ENCODE measurements around the gene THEM4.
"Not testable (repeated sequence)": the region's sequence is repeated elsewhere in the genome, so short reads cannot be mapped to it uniquely, and the experiment has no call there.

Gene THEM4

DNA sequence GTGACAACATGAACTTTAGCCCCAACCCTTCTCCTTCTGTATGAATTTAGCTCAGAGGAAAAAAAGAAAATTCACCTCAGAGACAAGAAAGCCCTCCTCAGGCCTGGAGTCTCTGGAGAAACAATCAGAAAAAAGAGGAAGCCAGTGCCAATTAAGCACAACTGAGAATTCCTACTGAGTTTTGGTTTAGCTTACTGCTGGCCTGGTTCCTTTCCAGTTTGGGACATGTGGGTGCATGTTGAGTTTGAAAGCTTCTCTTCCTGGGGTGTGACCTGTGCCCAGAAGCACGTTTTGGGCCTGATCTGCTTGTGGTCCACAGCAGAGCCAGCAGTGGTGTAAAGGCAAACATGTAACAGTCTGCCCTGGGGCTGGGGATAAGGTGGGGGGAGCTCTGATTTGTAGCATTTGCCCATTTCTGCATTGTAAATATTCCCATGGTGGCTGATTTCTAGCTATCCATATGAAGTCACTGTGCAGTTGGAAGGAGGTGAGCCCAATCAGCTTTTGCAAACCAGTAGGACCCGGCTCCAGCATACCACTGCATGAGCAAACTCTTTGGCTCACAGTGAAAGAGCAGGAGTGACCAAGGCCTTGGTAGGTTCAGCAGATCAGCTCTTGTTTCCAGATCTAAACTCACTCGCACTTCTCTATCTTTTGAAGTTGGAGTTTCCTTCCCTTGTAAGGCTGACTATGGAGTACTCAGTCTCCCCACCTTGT lies 51.1 kb downstream of the THEM4 start:
- DNase-seq: no peak

DNA sequence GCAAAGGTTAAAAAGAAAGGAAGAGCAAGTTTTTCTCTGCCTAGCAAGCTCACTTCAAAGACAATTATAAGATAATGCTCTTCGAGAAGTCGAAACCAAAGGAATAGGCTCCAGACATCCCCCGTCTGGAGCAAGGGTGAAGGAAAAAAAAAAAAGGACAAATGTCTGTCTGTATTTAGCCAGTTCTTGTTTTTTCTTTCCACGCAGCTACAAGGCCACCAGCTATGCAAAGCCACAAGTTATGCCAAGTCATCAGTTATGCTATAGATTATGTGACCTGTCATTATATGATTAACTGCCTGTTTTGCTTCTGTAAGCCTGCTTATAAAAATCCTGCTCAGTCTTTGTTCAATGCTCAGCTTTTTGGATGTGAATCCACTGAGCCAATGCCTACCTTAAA lies 53.4 kb downstream of the THEM4 start:
- no peak for DNase-seq

DNA sequence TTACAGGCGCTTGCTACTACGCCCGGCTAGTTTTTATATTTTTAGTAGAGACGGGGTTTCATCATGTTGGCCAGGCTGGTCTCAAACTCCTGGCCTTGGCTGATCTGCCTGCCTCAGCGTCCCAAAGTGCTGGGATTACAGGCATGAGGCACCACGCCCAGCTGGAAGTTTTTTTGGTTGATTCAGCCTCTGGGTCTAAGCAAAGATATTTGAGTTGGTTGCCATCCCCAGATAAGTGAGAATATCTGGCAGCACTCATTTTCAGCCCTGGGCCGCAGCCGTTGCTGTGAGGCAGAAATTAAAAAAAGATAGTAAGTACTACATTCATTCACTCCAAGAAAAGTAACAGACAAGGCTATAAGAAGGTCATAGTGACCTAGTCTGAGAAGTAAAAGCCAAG lies 53.8 kb downstream of the THEM4 start:
- DNase-seq: not testable (repeated sequence)

DNA sequence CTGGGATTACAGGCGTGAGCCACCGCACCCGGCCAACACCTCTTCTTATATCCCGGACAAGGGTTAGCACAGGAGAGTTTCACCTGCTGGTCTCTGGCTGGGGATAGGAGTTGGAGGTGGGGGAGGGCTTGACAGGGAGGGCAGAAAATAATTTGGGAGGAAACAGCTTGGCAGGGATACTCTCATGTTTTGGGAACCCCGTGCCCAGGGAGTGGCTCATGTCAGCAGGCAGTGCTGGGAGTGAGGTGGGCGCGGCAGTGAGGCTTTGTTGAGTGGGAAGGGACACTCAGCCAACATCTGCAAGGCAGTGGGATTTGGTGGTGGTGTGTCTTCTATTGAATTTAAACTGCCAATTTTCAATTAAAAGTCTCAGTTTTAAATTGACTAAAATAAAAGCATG lies 54.7 kb downstream of the THEM4 start:
- DNase-seq: no peak

DNA sequence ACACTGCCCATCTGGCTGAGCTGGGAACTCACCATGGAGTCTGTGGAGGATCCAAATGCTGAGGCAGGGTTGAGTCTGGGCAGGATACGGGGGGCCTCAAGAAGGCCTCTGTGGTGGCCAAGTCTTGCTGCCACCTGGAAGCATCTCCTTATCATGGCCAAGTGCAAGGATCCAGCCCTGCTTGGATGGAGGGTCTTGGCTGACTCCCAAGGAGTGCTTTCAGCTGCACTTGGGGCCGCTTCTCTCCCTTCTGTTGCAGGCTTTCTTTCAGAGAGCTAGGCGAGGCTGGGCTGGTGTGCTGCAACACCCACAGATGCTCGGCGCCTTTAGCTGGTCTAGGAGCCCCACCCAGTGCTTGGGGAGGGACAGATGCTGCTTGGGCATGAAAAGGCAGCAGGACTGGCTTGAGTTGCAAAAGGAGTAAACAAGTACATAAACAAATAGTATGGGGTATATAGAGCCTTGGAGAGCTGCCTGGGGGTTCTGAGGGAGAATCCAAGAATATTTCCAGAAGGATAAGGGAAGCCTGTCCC lies 55.8 kb downstream of the THEM4 start, which contains the start of gene THEM5:
Gene THEM5, minus strand, starts transcription at position 302 of the 533 bp plus-strand sequence. Its CDS starts 147 bp downstream, at position 155.
- no peak for DNase-seq

DNA sequence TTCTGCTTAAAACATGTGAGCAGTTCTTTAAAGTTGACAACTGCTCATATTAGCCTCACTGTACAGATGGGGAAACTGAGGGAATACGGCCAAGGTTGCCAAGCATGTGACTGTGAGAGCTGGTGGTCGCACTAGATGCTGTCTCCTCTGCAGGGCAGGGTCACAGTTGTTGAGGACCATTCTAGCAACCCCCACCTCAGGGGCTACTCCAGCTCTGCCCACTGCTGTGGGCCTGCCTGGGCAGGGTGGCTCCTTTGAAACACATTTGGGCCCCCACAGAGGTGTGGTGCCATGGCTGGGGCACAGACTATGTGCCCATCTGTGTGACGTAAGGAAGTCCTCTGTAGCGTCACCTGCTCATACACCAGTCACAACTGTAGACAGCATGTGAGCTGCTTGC lies 56.6 kb downstream of the THEM4 start:
- DNase-seq: no peak

DNA sequence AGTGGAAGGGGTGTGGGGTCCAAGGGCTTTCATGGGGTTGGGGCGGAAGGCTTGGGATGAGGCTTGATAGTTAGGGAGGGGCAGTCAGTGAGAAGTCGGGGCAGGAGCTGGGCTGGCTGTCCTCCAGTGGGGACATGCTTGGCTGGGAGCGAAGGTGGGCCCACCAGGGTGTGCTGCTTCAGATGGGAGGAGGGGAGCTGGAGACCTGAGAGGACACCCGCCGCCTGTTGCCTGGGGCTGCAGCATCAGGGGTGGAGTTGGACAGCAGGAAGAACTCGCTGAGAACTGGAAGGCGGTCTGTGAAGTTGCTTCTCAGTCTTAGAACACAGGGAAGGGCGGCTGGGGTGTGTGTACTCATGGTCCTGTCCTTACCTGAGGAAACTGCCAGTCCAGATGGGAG lies 57.4 kb downstream of the THEM4 start:
- no peak for DNase-seq

DNA sequence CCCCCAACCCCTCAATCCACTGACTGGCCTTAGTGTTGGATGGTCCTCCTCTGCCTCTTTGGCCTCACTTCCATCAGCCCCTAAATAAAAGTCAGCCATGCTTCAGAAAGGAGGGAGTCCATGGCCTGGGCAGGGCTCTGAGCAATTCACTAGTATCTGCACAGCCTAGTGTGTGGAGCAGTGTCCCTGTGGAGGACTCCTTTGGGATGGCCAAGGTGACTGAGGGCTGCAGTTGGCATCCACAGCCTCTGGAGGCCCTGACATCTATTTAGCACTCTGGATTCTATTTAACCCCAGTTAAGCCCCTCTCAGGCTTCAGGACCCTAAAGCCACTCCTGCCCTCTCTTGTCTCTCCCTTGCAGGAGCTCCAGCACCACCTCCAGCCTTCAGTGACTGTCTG lies 59.4 kb downstream of the THEM4 start:
- DNase-seq: no peak

DNA sequence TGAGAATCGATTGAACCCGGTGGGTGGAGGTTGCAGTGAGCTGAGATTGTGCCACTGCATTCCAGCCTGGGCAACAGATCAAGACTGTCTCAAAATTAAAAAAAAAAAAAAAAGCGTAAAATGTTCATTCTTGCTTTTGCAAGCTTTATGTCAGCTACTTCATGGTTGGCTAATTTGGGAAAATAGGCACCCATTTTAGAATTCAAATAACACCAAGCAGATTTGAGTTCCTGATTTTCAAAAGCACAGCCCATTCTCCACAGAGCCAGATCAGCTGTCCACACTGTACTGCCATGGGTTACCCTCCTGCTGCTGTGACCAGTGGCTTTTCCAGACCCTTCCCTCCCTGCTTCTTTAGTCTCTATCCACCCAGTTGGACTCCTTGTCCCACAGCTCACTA lies 60.2 kb downstream of the THEM4 start:
- no peak for DNase-seq

DNA sequence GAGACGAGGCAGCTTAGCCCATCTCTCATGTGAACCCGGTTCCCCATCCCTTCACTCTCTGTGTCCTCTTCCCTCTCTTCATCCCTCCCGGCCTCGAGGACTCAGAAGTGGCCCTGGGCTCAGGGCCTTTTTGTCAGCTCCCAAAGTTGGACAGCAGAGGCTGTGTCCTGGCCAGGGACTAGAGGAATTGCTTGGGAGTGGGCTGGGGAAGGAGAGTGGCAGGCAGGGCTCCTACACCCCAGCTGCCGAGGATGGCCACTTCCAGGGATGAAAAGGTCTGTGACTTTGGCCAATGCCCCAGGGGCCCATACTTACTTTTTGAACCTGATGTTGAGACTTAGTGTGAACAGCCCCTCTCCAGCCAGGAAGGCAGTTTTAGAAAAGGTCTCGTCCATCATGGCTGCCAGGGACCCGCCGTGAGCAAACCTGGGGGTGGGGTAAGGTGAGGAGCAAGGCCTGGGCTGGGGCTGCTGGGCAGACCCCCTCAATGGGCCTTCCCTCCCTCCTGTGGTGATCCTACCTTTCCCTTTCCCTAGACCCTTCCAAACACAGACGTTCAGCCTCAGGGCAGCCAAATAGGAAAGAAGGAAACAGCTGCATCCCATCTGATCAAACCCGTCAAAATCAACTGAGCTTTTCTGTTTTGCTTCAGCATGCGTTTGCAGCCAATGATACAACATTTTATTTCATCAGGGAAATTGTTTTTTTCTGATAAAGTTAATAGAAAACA lies 61.3 kb downstream of the THEM4 start:
- no peak for DNase-seq

DNA sequence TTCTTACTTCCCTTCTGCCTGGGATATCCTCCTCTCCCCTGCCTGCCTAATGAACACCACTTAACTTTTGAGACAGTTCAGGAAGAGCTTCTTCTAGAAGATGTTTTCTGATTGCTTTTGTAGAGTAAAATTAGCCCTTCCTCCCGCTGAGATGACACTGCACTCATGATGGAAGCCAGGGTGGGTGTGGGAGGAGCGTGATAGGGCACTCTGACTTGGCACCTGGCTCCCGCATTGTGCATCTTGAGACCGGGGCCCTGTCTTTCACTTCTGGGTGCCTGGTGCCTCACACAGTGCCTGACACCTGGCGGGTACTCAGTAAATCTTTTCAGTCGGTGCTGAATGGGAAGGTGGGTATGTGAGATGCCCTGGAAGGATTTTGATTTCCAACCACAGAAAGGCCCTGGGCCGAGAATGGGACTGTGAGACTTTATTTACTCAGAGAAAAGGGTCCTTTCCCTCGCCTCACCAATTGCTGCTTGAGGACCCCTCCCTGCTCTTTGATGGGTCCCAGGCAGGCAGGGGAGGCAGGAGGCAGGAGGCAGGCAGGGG lies 62.5 kb downstream of the THEM4 start:
- no peak for DNase-seq

DNA sequence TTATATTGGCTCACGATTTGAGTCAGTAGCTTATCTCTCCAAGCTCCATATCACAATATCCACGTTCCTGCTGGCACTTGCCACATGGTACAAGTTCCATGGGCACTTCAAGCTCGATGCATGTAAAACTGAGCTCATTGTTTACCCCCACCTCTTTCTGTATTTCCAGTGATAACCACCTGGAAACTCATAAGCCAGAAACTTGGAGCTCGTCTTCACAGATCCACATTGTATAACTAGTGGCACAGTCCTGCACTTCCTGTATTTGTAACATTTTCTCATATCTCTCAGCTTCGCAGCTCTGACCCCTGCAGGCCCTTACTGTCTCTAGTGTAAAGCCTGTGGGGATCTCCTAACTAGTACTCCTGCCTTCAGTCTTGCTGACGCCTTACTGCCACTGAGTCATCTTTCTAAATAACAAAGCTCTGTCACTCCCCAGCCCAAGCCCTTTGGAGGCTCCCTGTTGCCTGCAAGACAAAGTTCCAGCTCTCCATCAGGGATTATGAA lies 63.2 kb downstream of the THEM4 start:
- DNase-seq: no peak

DNA sequence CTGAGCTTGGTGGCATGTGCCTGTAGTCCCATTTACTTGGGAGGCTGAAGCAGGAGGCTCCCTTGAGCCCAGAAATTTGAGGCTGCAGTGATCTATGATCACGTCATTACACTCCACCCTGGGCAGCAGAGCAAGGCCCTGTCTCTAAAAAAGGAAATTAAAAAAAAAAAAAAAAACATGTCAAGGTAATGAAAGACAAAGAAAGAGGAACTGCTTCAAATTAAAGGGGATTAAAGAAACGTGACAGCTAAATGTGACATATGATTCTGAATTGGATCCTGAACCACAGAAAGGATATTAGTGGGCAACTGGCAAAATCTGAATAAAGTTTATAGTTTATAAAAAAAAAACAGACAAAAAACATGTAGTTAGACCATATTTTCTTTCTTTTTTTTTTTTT lies 65.9 kb downstream of the THEM4 start:
- DNase-seq: no peak

DNA sequence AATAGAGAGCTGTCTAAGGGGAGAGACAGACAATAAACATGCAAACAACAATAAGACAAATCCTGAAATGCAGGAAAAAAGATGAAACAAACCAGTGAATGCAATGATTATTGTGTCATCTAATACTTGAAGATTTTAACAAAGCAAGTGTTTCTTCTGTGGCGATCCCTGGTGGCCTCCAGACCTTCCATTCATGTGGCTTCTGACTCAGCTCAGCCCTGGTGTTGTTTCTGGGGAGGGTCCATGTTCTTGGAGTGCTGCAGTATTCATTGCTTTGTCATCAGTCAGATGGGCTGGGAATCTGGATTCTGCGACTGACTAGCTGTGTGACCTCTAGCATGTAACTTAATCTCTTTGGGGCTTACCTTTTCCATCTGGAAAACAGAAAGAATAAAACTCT lies 68.2 kb downstream of the THEM4 start:
- no peak for DNase-seq

DNA sequence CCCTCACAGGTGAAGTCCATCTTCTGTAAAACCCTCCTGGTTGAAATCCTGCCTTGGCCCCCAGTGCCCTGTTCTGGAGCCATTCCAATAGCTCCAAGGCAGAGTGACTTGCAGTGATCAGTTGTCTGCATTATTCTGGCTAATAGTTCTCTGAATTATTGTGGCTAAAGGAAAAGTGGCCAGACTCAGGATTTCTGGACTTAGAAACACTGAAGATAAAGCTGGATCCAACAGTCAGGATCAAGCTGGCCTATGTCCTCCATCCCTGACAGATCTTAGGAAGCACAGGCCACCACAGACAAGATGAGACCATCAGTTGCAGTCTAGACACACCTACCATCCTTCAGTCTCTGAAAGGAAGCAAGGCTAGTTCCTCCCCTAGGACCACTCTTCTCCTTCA lies 68.9 kb downstream of the THEM4 start:
- DNase-seq: no peak

DNA sequence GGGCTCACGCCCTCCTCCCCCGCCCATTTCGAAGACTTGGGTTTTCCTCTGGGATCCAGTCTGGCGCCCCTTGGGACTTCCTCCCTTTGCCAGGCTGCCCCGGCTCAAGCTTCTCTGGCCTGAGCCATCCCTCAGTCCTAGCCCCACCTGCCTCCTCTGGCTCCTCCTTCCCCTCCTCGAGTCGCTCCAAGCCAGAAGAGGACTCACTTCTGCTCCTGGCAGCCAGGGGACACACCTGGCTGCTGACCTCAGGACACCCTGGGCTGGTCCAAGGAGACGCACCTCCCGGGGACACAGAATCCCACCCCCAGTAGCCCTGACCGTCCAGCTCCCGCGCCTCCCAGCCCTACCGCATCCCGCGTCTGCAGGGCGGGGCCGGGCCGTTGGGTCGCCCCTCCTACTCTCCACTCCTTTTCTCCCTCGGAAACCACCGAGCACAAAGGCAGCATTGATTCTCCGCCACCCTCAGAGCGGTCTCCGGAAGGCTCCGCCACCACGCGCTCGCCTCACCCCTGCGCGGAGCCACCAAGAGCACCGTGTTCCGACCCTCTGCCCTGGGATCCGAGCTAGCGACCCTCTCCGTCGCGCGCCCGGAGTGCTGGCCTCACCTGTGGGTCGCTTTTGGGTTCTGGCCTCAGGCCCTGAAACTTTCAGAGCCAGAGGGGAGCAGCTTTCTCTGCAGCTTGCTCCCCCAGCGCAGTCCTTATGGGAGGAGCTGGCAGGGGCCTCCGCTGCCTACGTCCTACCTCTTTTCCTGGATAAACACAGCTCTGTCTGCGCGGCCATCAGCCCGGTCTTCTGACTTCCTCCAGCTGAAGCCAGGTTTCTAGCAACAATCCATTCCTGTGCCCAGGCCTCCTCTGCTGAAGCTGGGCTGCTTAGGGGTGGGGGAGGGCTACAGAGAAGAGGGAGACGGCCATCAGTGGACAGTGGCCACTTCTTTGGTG lies 69.6 kb downstream of the THEM4 start, which contains the start of gene C2CD4D:
Gene C2CD4D, minus strand, starts transcription at position 364 of the 947 bp plus-strand sequence. CDS start 831 bp downstream, outside the sequence.
- DNase-seq: peak; percentile 56

DNA sequence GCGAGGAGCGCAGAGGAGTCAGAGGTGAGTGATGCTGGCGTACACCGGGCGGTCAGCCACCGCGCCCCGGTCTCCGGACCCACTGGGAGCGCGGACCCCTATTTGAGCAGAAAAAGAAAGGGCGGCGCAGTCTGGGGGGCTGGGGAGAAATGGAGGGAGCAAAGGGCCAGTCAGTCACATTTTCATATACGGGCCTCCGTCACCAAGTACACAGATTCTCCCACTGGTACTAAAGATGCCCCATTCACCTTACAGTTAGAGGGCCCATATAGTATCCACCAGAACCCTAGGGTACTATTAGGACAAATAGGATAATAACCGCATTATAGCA lies 70.3 kb downstream of the THEM4 start:
- DNase-seq: no peak

DNA sequence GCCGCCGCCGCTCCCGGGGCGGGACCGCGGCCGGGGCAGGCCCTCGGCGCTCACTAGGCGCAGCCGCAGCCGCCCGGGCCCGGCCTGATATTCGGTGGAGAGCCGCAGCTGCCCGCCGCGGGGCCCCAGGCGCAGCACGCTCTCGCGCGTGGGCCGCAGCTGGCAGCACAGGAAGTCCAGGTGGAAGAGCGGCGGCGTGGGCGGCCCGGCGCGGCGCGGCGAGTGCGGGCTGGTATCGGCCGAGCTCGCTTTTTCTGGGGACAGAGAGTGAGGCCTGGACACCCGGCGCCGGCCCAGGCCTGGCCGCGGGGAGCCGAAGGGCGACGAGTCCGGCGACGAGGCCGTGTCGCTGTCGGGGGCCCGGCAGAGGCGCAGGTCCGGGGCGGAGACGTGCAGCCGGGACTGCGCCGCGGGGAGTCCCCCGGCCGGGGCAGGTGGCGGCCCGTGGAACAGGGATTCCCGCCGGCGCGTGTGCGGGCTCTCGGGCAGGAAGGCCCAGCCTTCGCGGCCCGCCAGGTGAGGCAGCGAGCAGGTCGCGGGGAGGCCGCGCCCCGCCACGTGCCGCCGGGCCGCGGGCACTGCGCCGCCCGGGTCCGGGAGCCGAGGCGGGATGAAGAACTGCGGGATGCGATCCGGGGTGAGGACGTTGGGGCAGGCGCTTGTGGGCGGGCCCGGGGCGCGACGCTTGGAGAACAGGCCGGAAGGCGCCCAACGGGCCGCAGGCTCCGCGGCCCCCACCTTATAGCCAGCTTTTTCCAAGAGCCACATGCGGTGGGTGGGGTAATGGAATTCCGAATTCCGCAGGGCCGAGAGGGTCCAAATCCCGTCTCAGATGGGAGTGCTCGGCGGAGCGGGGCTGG lies 70.9 kb downstream of the THEM4 start:
- no peak for DNase-seq

DNA sequence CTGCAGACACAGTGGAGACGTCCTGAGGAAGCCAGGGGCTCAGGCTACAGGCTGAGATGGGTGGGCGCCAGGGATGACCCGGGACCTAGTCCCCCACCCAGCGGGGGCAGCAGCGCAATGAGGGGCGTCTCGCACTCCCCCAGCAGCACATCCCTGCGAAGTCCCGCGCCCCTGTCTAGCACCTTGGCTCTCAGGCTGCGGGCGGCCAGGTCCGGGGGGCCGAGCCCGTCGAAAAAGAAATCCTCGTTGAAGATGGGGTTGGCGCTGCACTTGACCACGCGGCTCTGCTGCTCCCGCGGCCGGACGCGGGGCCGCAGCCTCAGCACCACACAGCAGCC lies 71.5 kb downstream of the THEM4 start:
- no peak for DNase-seq

DNA sequence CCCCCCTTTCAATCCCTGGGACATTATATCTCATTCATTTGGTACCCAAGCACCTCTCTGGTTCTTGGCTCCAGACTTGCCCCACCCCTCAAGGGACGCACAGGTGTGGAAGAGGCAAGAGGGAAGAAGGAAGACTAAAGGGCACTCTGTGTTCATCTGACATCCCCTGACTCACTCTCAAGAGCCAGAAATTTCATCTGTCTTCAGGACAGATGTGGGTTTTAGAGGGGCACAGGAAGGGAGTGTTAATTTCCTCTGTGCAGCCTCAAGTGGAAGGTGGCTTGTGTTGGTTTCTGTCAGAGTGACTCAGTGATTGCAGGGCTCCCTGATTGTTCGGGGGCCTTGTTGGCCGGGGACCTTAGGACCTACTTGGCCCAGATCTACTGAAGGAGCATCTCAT lies 72.1 kb downstream of the THEM4 start:
- peak; percentile 28 for DNase-seq

DNA sequence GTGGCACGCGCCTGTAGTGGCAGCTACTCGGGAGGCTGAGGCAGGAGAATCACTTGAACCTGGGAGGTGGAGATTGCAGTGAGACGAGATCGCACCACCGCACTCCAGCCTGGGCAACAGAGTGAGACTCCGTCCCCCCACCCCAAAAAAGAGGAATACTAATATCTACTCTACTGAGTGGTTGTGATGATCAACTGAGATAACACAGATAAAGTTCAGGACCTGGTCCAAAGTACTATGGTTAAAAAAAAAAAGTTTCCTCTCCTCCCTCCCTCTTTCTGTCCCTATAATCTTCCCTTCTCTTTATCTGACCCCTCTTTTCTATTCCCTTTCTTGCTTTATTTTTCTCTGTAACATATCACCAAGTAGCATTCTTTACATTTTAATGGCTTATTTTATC lies 73.7 kb downstream of the THEM4 start:
- DNase-seq: no peak

DNA sequence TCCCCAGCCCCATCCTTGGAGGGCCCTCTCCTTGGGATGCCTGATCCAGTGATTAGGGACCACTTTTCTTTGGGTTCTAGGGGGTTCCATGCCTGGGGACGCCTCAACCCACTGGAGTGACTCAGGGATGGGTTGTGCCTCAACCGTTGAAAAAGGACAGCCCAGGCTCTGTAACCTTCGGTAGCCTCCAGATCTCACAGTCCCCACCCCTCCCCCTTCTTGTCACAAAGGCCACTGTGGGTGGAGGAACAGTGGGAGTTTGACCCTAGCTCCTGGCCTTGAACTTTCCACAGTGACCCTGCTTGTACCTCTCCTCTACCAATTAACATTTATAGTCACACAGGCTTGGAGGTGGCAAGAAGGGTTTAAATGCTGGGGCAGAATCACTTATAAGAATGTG lies 75.1 kb downstream of the THEM4 start:
- DNase-seq: no peak
